GM12872 (cell line): ENCODE measurements around the gene CEP250.

Experiments
- CTCF ChIP-seq: IDR thresholded peaks from 3 replicates; pipeline ENCODE4 v1.5.1; 2011; ENCODE audit warnings: low read depth, mild to moderate bottlenecking, low read length, moderate library complexity; ENCODE audit not compliant: insufficient read depth

CEP250 gene

GRCh38 chr20:35462351-35462750 is 7.0 kb downstream of the CEP250 start:
- no peak for TF ChIP-seq CTCF

GRCh38 chr20:35463455-35464300 is 8.3 kb downstream of the CEP250 start:
- TF ChIP-seq CTCF: peak; percentile 85

GRCh38 chr20:35465976-35466375 is 10.6 kb downstream of the CEP250 start:
- no peak for TF ChIP-seq CTCF

- TF ChIP-seq CTCF: no peak
Observed at GRCh38 chr20:35466856-35467255, 11.5 kb downstream of the CEP250 start.

- TF ChIP-seq CTCF: no peak
Observed at GRCh38 chr20:35467339-35468224, 12.2 kb downstream of the CEP250 start.

GRCh38 chr20:35468671-35469334 is 13.4 kb downstream of the CEP250 start:
- TF ChIP-seq CTCF: no peak

- TF ChIP-seq CTCF: no peak
Observed at GRCh38 chr20:35472209-35472608, 16.8 kb downstream of the CEP250 start.
